GM19467 (cell line): Measurements from ENCODE around the gene IL4I1.

ENCODE experiments used
- ATAC-seq: cut with Tn5 transposase; IDR thresholded peaks from one replicate; pipeline ENCODE4 v1.9.1; 2021; ENCODE audit warnings: mild to moderate bottlenecking, moderate library complexity; ENCODE audit not compliant: unreplicated experiment

Gene IL4I1

DNA sequence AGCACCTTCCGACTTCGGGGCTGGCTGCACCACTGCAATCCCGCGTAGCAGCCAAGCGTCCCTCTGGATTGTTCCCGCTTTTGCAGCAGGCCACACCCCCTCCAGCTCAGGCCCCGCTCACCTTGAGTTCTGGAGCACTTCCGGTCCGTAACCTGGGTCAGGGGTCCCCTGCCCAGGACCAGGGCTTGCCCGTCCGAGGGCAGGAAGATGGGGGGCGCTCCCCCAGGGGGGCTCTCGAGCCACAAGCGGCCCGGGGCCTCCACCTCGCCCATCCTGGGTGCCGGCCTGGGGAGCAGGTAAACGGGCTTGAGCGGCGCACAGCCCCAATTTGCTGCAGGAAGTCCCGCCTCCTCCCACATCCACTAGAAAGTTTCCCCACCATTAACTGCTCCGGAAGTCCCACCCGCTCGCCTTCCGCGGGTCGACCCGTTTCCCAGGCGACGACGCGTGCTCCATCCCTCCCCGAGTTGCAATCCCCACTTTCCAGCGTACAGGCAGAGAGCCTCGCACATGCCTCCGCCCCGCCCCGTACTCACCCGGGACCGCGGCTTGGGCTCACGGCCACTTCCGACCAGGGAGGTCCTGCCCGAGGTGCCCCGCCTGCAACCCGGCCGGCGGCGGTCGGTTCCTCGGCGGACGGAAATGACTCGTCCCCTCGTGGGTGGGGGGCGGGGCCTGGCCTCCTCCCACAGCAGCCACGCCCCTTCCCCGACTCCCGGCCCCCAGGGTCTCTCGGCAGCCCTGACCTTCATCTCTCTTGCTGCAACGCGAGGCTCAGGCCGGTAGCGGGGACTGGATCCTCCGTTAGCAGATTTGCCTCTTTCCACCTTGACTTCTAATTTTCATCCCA, 29.5 kb downstream of the IL4I1 start, which contains the start of gene PNKP:
Gene PNKP (minus strand): TSS at position 644 of the 850 bp plus-strand sequence. CDS start 372 bp downstream, at position 272.
- peak; percentile 34 for ATAC-seq

DNA sequence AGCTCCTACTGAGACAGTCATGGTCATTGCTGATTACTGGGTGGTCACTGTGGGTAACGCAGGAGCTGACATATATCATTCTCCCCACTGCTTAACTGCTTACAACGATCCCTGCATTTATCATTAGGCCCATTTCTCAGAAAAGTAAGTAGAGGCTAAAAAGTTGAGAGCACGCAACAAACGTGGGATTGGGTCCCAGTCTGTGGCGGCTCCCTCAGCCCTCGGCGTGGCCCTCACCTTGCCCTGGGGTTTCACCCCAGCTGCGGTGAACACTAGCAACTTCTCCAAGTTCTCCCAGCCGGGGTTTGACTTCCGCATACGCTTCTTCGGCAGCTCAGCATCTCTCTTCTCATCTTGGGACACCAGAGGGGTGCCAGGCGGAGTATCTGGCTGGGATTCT, 31.8 kb downstream of the IL4I1 start:
- ATAC-seq = no peak

DNA sequence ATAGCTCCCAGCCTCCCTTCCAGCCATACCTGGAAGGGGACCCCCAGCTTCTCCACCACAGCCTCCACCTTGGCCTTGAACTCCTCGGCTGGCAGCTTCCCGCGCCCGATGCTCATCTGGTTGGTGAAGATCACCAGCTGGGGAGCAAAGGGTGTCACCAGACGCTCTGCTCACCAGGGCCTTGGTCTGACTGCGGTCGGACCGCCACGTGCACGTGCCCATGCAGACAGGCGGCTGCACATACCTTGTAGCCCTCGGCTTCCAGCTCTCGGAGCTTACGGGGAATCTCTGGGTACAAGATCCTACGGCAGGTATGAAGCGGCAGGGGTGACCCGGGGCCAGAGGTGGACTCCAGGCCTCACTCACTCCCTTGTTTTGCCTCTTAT, 32.8 kb downstream of the IL4I1 start:
- ATAC-seq = no peak

DNA sequence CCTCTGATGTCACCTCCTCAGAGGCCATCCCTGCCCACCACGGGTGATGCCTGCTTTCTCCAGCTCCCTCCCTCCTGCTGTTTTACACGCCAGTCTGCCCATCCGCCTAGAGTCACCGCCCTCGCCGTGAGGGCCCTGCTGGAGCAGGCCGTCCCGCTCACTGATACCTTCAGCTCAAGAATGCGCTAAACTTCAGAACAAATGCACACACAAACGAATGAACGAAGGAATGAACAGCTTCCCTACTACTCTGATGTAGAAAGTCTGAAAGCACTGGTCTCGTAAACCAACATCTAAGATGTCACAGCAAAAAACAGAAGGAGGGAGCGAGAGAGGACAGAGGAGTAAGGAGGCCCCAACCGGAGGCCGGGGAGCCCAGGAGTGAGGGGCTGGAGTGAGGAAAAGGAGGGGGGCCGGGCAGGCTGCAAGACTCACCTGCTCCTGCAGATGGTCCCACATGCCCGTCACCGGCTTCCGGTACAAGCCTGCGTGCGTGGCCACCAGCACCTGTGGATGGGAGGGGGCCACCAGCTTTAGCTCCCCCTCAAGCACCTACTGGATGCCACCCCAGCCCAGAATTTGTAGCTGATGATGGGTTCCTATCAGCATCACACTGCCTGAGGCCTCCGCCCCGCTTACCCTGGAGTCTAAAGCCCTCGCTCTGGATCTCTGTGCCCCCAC, 33.3 kb downstream of the IL4I1 start:
- ATAC-seq = no peak

DNA sequence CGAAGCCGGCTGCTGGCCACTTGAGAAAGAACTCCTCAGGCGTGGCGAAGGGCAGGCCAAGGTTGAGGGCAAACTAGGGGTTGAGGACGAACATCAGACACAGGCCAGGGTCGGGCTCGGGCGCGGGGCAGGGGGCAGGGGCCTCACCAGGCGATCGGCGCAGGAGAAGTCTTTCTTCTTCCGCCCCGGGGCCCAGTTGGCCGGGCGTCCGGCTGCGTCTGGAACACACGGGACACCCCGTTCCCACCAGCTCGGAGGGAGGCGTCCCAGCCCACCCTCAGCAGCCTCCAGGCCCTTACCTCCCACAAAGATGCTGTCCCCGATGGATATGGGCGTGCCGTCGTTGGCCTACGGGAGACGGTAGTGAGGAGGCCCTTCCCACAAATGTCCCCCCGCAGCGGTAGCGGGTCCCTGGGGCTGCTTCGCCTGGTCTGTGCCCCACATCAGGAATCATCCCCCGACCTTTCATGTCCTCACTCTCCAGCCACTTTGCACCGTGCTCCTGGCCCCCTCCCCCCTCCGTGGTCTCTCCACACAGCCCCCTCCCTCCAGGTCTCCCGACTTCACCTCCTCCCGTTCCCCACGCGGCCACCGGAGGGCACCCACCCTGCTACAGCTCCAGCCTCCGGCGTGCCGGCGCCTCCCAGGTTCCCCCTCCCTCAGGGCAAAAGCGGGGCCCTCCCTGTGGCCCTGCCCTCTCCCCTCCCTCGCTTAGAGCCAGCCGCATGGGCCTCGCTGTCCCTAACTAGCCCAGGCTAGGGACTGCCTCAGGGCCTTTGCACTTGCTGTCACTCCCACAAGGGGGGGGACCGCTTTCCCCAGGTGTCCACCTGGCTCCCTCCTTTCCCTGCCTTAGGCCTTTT, 34.1 kb downstream of the IL4I1 start:
- ATAC-seq = no peak

DNA sequence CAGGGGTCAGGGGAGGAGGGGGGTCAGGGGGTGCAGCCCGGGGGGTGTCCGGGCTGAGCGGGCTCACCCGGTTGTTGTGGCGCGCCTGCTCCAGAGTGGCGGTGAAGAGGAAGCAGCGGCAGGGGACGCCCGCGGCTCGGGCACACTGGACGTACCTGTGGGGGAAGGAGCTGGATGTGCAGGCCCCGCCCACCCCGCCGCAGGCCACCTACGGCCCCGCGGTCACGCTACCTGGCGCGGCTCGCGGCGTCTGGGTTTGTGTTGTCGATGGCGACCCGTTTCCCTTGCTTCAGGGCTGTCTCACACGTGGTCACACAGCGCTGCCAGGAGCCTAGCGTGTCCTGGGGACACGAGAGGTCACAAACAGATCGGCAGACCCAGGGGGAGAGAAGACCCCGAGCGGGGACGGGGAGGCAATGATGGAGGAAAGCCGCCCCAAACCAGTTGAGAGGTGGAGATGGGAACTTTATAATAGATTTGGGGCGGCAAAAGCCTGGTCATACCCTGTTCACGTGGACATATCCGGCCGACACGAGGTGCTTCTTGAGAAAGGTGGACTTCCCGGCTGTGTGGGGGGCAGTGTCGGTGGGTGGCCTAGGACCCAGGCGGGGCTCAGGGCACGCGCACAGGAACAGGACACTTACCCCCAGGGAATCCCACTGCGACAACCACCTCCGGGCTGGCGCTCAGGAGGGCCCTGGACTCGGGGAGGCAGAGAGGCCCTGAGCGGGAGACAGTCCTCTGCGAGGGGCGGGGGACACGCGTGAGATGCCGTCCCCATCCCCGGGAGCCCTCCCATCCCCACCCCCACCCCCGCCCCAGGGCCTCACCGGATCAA, 34.9 kb downstream of the IL4I1 start:
- ATAC-seq = no peak

DNA sequence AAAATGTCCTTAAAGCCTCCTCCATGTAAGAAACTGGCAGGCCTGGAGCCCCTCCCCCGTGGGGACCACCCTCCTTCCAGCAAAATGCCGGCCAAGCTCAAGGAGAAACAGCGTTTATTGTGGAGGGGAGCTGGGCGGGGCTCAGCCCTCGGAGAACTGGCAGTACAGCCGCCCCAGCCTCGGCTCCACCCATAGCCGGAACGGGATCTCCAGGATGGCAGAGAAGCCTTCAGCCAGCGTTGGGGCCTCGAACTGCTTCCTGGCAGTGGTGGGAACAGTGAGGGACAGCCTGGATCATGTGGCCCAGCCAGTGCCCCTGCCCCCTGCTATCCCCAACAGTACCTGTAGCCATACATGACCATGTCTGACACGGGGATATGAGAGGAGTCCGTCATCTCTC, 35.6 kb downstream of the IL4I1 start:
- ATAC-seq = no peak

DNA sequence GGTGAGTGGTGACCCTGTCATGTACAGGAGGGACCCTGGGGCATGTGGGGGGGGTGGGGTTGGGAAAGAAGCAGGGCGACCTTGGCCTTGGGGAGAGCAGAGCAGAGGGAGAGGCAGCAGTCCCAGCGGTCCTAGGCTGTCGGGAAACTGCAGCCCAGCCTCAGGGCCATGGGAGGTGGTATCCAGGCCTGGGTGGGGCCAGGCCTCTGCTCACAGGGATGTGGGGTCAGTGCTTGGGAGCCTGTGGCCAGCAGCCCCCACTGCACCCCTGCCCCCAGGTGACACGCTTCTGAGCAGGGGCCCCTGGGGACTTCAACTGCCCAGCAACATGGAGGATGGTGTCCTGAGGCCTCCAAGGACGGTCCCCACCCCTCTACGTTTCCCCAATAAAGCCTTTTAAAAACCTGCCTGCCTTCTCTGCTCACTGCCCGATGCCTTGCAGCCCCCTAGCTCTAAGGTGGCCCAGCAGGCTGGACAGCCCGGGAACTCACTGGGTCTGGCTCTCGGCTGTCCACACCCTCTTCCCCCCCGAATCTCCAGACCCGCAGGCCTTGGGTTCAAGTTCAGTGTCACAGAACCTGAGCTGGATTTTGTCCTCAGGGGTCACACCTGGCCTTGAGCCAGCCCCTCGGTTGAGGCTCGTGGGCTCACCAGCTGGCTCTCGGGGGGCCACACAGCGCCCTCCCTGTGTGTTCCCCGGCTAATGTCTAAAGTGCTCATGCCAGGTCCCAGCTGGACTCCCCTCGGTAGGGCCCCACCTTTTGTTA, 36.2 kb downstream of the IL4I1 start:
- ATAC-seq = no peak

DNA sequence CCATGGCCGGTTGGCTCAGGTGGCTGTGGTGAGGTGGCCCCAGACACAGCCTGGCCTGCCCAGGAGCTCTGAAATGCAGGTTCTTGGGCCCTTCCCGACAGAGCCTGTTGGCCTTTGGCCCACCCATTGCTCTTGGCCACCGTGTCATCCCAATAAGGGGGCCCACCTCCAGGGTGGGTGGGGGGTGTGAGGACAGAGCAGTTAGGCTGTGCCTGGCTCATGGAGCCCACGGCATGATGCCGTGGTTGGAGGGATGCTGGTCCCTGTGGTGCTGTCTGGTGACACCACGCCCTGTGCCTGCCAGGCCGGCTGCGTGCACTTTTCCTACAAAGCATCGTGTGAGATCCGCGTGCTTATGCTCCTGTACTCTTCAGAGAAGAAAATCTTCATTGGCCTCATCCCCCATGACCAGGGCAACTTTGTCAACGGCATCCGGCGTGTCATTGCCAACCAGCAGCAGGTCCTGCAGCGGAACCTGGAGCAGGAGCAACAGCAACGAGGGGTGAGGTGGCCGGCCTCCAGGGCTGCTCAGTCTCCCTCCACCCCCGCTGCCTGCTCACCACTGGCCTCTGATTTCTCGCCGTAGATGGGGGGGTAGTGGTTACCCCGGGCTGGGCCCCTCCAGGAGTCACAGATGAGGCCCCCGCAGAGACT, 36.9 kb downstream of the IL4I1 start:
- ATAC-seq = no peak

DNA sequence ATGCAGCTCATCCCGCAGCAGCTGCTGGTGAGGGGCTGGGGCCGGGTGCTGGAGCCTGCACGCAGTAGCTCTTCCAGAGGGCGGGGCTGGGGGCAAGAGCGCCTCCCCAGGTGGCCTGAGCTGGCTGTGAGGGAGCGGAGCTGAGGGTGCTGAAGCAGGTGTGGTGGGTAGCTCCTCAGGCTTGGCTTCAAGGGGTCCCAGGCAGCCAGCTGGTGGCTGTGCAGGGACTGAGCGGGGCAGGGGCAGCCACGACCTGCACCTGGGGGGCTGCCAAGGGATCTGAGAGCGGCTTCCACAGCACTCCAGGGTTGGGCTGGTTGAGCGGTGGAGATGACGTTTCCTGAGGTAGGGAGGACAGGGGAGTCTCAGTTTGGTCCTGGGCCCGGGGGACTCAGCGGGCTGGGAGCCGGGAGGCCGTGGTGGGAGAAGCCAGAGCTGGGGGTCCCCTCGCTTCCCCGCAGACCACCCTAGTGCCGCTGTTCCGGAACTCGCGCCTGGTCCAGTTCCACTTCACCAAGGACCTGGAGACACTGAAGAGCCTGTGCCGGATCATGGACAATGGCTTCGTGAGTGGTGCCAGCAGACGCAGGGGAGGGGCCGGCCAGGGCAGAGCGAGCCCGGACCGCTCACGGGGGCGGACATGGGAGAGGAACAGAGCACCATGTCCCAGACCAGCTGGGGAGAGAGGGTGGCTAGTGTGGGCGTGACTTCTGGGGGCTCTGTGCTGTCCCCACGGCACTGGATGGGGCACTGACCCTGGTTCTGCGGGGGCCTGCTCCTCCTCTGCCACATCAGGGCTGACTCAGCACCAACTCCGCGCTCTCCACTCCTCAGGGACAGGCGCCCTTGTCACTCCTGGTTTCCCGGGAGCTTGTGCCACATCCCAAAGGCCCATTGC, 38.4 kb downstream of the IL4I1 start:
- no peak for ATAC-seq

DNA sequence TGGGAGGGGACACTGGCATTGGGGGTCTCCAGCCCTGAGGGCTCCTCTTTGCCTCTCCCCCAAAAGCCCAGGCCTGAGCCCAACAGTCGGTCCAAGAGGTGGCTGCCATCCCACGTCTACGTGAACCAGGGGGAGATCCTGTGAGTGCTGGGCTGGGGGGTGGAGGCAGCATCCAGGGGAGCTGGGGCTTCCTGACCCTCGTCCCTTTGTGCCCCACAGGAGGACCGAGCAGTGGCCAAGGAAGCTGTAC, 38.9 kb downstream of the IL4I1 start:
- ATAC-seq = no peak

DNA sequence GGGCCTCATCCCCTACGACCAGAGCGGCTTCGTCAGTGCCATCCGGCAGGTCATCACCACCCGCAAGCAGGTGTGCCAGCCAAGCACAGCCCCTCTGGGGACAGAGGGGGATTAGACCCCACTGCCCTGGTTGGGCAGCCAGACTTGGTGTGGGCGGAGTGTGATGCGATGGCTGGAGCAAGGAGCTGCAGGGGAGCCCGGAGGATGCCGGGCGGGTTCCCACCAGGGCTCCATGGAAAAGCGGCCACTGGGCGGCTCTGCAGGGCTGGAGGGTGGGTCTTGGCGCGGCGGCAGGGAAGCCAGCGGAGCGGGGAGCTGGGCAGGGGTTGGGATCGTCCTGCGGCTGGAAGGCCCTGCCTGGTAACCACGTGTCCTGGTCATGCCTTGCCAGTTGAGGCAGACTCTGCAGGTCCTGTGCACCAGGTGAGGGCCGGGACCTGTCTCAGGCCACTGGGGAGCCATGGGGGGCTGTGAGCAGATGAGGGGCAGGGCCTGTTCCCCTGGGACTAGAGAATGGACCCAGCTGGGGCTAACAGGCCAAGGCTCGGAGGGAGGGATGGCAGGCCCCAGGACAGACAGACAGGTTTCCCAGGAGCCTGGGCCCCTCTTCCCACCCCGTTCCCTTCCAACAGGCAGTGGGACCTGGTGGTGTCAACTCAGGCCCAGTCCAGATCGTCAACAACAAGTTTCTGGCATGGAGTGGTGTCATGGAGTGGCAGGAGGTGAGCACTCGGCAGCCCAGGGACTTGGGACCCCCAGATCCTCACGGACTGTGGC, 39.4 kb downstream of the IL4I1 start:
- no peak for ATAC-seq

DNA sequence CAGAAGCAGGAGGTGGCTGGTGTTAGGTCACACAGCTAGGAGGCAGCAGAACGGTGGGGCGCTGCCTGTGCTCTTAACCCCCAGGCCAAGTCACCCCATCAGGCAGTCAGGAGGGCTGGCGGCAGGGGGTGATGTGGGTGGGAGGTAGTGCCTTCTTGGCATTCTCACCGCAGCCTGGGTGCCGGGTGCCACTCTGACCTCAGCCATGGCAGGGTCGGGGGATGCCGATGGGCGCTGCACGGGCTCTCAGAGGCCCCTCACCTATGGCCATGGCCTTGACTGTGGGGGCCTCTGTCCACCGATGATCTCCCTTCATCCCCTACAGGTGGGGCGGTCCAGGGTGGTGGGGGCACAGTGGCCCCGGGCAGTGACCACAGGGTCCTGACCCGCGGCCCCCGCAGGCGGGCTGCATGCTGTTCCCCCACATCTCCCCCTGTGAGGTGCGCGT, 40.1 kb downstream of the IL4I1 start:
- no peak for ATAC-seq

DNA sequence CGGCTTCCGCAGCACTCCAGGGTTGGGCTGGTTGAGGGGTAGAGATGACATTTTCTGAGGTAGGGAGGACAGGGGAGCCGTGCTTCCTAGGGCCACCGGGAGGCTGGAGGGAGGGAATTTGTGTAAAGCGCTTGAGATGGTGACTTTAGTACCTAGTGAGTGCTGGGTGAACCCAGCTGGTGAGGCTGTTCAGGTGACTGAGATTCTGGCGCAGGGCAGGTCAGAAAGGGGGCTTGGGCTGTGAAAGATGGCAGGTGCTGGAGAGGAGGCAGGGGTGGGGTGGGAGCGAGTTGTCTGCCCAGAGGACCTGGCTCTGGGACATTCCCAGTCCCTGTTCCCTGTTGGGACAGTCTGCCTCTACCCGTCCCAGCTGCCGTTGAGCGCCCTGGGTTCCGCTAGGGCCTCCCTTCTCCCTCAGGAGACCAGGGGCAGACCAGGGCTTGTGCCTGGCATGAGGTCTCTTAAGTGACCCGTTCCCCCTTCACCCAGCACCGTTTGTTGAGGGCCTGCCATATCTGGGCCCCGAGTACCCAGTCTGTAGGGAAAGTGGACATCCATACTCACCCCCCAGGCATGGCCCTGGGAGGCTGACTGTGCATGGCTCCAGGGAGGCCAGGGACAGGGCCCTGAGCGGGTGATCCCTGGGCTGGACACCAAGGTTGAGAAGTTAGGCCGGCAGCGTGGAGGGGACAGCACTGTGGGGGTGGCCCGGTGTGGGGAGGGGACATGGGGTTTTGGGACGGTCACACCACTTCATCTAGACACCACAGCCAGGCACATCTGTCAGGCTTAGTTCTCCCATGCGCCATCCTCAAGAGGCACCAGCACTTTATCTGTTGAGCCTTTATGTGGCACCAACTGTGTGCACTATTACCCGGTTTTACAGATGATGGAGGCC, 40.8 kb downstream of the IL4I1 start:
- ATAC-seq = no peak

DNA sequence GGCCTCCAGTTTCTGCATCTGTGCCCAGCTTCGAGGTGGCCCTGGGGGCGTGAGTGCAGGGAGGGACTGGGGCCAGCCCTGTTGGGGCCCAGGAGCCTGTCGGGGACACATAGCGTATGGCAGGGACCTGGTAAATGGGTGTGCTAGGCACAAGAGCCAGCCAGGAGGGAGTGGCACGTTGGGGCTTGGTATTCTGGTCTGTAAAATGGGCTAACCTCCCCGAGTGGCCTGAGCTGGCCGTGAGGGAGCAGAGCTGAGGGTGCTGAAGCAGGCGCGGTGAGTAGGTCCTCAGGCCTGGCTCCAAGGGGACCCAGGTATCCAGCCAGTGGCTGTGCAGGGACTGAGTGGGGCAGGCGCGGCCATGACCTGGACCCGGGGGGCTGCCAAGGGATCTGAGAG, 41.4 kb downstream of the IL4I1 start:
- no peak for ATAC-seq

DNA sequence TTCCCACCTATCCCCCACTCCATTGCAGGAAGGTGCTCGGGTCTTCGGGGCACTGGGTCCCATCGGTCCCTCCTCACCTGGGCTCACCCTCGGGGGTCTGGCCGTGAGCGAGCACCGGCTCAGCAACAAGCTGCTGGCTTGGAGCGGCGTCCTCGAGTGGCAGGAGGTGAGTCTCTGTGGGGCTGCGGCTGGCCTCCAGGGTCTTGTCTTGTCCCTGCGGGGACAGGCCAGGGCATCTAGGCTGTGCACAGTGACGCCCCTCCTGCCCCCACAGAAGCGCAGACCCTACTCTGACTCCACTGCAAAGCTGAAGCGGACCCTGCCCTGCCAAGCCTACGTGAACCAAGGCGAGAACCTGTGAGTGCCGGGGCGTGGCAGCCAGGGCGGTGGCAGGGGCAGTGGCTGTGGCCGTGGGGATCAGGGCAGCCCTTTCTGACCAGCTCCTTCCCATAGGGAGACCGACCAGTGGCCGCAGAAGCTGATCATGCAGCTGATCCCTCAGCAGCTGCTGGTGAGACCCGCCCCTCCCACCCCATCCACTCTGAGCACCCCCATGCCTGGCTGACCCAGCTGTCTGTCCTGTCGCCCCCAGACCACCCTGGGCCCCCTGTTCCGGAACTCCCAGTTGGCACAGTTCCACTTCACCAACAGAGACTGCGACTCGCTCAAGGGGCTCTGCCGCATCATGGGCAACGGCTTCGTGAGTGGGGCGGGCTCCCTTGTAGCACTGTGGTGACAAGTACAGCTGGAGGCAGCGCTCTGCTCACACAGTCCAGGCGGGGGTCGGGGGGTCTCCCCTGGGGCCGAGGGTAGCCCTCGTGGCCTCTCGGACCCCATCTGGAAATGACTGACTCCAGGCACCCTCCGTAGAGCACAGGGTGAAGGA, 42.1 kb downstream of the IL4I1 start:
- ATAC-seq = no peak
